ENCODE results near the gene RSKR.

GRCh38 chr17:28623696-28624095 is 9.7 kb upstream of the RSKR start:
- TF ChIP-seq POLR2AphosphoS5 (IDR thresholded peaks at IDR 0.05; ENCODE audit: low read depth) (no peak), CTCF (conservative IDR thresholded peaks at IDR 0.05; ENCODE audit: low read depth in 2 of 2) (no peak), REST (IDR thresholded peaks at IDR 0.05; ENCODE audit: unreplicated experiment) (no peak), CREB1 (CRISPR knock-in tag; IDR thresholded peaks at IDR 0.05; ENCODE audit: low read depth) (no peak), EZH2 (IDR thresholded peaks at IDR 0.05; ENCODE audit: low read depth, unreplicated experiment) (no peak), ZNF114 (CRISPR knock-in tag; IDR thresholded peaks at IDR 0.05) (no peak), EZH2phosphoT487 (IDR thresholded peaks at IDR 0.05; ENCODE audit: unreplicated experiment) (no peak), ETS1 (IDR thresholded peaks at IDR 0.05) (no peak)
